KMS-11 (cell line): ENCODE data around the gene SLAMF7.

ENCODE experiments used
- H2AFZ ChIP-seq: fragments of 200-600 bp; sonication (generic); 2 replicates; pipeline ENCODE4 v1.6.1; 2016; ENCODE audit warnings: antibody characterized with exemption, mixed run types, low read depth
- H3K27ac ChIP-seq: fragments of 200-600 bp; sonication (generic); 2 replicates; pipeline ENCODE4 v1.6.1; 2016; ENCODE audit warnings: mild to moderate bottlenecking, mixed run types
- H3K27me3 ChIP-seq: fragments of 200-600 bp; sonication (generic); 2 replicates; pipeline ENCODE4 v1.6.1; 2017; ENCODE audit warnings: mild to moderate bottlenecking, low read depth, mixed run types, moderate library complexity; ENCODE audit not compliant: insufficient read depth
- H3K36me3 ChIP-seq: fragments of 200-600 bp; sonication (generic); 2 replicates; pipeline ENCODE4 v1.6.1; 2017; ENCODE audit warnings: mild to moderate bottlenecking, mixed run types; ENCODE audit not compliant: insufficient read depth
- H3K4me1 ChIP-seq: fragments of 200-600 bp; sonication (generic); 2 replicates; pipeline ENCODE4 v1.6.1; 2016; ENCODE audit warnings: mild to moderate bottlenecking, low read depth, mixed run types; ENCODE audit not compliant: poor library complexity, severe bottlenecking
- H3K4me2 ChIP-seq: fragments of 200-600 bp; sonication (generic); 2 replicates; pipeline ENCODE4 v1.7.0; 2016; ENCODE audit warnings: mild to moderate bottlenecking, mixed run types
- H3K4me3 ChIP-seq: fragments of 200-600 bp; sonication (generic); IDR thresholded peaks from 2 replicates; pipeline ENCODE4 v1.6.1; 2017; ENCODE audit warnings: low read depth, low read length, mixed read lengths; ENCODE audit not compliant: insufficient read depth
- H3K79me2 ChIP-seq: fragments of 200-600 bp; sonication (generic); 2 replicates; pipeline ENCODE4 v1.6.1; 2016; ENCODE audit warnings: low read depth, mixed run types; ENCODE audit not compliant: insufficient read depth
- H3K9ac ChIP-seq: fragments of 200-600 bp; sonication (generic); 2 replicates; pipeline ENCODE4 v1.6.1; 2016; ENCODE audit warnings: mild to moderate bottlenecking, mixed run types
- H4K20me1 ChIP-seq: fragments of 200-600 bp; sonication (generic); 2 replicates; pipeline ENCODE4 v1.6.1; 2016; ENCODE audit warnings: mild to moderate bottlenecking, mixed run types; ENCODE audit not compliant: insufficient read depth
- TF ChIP-seq, protein P1 (sequence below): fragments of 200-600 bp; sonication (generic); conservative IDR thresholded peaks from 2 replicates; pipeline ENCODE4 v1.6.1; 2017; ENCODE audit warnings: low read depth, mild to moderate bottlenecking, antibody characterized with exemption, low read length, moderate library complexity, mixed read lengths

SLAMF7 gene

DNA sequence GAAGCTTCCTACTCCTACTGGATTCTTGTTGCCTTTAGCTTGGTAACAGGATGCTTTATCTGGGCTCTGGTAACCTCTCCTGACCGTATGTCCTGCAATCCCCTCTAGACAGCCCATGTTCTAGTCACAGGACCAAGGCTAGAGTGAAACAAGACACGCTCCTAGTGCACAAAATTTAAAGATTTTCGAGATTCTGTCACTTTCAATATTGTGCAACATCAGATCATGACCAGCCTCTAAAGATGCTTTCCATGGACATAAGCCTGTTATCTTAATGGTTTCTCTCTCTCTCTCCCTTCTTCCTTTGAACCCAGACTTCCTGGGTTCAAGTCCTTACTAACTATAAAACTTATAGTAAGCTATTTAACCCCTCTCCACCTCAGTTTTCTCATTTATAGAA lies 55.3 kb downstream of the SLAMF7 start:
- Histone ChIP-seq H3K4me3 (no peak overlapping the region), H3K27me3 (no peaks in the 10 kb centered on the region), H3K79me2 (no peaks in the 10 kb centered on the region), H4K20me1 (no peaks in the 10 kb centered on the region), H3K36me3 (no peaks in the 10 kb centered on the region), H2AFZ (no peak overlapping the region), H3K27ac (no peak overlapping the region), H3K9ac (no peak overlapping the region), H3K4me1 (peaks cover 63% of the 10 kb centered on the region), H3K4me2 (no peak overlapping the region)
- TF ChIP-seq, protein P1, sequence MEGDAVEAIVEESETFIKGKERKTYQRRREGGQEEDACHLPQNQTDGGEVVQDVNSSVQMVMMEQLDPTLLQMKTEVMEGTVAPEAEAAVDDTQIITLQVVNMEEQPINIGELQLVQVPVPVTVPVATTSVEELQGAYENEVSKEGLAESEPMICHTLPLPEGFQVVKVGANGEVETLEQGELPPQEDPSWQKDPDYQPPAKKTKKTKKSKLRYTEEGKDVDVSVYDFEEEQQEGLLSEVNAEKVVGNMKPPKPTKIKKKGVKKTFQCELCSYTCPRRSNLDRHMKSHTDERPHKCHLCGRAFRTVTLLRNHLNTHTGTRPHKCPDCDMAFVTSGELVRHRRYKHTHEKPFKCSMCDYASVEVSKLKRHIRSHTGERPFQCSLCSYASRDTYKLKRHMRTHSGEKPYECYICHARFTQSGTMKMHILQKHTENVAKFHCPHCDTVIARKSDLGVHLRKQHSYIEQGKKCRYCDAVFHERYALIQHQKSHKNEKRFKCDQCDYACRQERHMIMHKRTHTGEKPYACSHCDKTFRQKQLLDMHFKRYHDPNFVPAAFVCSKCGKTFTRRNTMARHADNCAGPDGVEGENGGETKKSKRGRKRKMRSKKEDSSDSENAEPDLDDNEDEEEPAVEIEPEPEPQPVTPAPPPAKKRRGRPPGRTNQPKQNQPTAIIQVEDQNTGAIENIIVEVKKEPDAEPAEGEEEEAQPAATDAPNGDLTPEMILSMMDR = no peak

DNA sequence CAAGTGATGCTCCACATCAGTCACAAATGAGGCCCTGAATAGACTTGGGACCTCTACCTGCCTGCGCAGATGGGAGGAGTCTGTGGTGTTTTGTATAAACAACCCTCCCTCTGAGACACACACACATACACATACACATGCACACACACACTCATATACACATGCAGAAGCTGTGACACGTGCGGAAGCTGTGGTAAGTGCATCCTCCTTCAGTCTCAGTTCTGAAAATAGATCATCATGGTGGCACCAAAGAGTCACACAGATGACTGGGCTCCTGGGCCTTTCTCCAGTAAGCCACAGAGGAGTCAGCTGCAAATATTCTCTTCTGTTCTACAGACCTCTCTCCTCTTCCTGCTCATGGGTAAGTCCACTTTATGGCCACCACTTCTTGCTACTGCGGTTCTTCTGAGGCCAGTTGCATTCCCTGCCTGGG lies 56.9 kb downstream of the SLAMF7 start, which contains the start of gene LY9:
Gene LY9 (plus strand): TSS at position 224 of the 433 bp plus-strand sequence. CDS start 14 bp downstream, at position 238.
- Histone ChIP-seq H3K36me3 (no peaks in the 10 kb centered on the region), H3K4me1 (peaks cover 79% of the 10 kb centered on the region), H4K20me1 (no peaks in the 10 kb centered on the region), H3K27ac (peak within 1 kb of the TSS; percentile 60), H3K4me3 (peak within 1 kb of the TSS; percentile 89), H3K4me2 (peak within 1 kb of the TSS; percentile 37), H3K9ac (peak within 1 kb of the TSS; percentile 40), H2AFZ (peak within 1 kb of the TSS; percentile 46), H3K79me2 (no peaks in the 10 kb centered on the region), H3K27me3 (no peaks in the 10 kb centered on the region)
- TF ChIP-seq, protein P1 = no peak

DNA sequence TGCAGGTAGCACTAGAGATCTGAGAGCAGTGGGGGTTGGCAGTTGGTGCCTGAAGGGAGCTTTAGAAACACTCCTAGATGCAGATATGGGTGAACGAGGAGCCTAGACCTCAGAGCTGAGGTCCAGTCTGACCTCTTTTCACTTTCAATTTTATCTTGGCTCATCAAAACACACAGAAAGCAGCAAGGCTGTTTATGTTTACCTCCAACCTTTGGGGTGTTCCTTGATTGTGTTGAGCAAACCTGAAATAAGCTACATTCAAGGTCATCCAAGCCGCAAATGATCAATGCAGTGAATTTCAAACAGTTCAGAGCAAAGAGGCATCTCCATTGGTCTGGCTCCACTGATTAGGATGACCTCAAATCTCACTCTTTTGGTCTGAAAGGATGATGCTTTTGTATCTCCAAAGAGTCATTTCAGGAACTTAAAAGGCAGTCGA lies 58.2 kb downstream of the SLAMF7 start:
- H3K4me3 ChIP-seq = no peak overlapping the region
- peaks cover 86% of the 10 kb centered on the region for H3K4me1 ChIP-seq
- H3K36me3 ChIP-seq = no peaks in the 10 kb centered on the region
- TF ChIP-seq, protein P1 = no peak
- peak overlapping the region; percentile 37 for H3K4me2 ChIP-seq
- H3K27me3 ChIP-seq = no peaks in the 10 kb centered on the region
- H4K20me1 ChIP-seq = no peaks in the 10 kb centered on the region
- no peak overlapping the region for H3K9ac ChIP-seq
- peak overlapping the region; percentile 1; the same call in 1 of the 2 replicates for H2AFZ ChIP-seq
- peak overlapping the region; percentile 60; the same call in 1 of the 2 replicates for H3K27ac ChIP-seq
- H3K79me2 ChIP-seq = no peaks in the 10 kb centered on the region; the same call in 1 of the 2 replicates

DNA sequence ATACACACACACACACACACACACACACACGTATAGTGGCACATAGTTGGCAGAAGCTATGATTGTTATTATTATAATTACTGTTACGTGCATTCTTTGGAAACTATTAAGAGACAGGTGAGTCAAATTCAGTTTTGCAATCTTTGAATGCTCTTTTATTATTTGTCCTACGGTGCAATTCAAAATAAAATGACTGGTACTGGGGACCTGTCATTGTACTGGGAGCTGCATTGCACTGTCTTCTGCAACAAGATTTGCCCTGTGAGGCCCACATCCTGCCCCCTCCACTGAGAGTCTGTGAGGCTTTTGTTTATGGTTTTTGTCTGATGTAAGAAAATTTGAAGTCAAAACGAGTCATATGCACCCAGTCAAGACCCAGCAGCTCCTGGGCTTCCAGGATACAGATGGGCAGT lies 58.8 kb downstream of the SLAMF7 start:
- Histone ChIP-seq H2AFZ (no peak overlapping the region), H3K27ac (no peak overlapping the region; the same call in 1 of the 2 replicates), H3K36me3 (no peaks in the 10 kb centered on the region), H3K27me3 (no peaks in the 10 kb centered on the region), H3K9ac (no peak overlapping the region; the same call in 1 of the 2 replicates), H4K20me1 (no peaks in the 10 kb centered on the region), H3K79me2 (no peaks in the 10 kb centered on the region; the same call in 1 of the 2 replicates), H3K4me1 (peaks cover 86% of the 10 kb centered on the region), H3K4me3 (no peak overlapping the region), H3K4me2 (peak overlapping the region; percentile 37)
- TF ChIP-seq, protein P1 = no peak
